HG02884 (cell line): Measurements from ENCODE around the gene TRIM46.
"Not testable (repeated sequence)": the region's sequence is repeated elsewhere in the genome, so short reads cannot be mapped to it uniquely, and the experiment has no call there.

Experiments used
- ATAC-seq: cut with Tn5 transposase; IDR thresholded peaks from one replicate; pipeline ENCODE4 v1.9.1; 2021; ENCODE audit warnings: mild to moderate bottlenecking, moderate library complexity; ENCODE audit not compliant: unreplicated experiment

Gene TRIM46

DNA sequence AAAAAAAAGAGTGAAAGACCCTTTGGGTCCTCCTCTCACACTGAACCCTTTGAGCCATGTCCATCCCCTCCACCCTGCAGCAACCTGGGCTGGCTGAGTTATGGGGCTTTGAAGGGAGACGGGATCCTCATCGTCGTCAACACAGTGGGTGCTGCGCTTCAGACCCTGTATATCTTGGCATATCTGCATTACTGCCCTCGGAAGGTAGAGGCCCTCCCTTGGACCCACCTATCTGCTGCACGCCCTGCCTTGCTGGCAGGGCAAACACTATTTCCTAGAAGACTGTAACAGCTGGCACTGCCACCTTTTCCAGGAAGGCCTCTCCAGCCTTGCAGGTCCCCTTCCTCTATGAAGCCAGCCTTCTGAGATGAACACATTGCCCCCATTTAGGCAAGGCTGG is 36.9 kb upstream of the TRIM46 start:
- no peak for ATAC-seq

DNA sequence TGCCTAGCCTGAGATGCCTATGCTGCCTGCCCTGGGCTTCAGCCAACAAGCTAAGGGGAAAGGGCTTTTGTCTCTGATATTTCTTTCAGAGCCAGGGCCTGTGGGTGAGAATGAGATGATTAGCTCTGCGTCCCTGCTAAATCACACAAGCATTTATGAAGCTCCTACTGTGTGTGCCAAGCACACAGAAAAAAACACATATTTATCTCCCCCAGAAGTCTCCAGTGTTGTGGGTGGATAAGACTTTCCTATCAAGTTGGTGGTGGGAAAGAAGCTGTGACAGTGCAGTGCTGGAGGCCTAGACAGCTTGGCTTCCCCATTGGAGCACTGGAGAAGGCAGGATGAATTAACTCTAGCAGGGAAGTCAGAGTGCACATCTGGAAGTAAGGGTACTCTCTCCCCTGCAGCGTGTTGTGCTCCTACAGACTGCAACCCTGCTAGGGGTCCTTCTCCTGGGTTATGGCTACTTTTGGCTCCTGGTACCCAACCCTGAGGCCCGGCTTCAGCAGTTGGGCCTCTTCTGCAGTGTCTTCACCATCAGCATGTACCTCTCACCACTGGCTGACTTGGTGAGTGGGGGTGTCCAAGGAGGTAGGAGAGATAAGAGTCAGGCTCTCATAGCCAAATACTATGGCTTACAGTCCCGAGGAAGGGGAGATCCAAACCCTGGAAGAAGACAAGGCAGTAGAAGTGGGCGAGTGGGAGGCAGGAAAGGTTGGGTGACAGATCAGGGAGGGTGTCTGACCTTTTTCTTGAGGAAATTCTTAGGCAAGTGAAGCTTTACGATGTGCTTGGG is 36.3 kb upstream of the TRIM46 start:
- ATAC-seq, result no peak

DNA sequence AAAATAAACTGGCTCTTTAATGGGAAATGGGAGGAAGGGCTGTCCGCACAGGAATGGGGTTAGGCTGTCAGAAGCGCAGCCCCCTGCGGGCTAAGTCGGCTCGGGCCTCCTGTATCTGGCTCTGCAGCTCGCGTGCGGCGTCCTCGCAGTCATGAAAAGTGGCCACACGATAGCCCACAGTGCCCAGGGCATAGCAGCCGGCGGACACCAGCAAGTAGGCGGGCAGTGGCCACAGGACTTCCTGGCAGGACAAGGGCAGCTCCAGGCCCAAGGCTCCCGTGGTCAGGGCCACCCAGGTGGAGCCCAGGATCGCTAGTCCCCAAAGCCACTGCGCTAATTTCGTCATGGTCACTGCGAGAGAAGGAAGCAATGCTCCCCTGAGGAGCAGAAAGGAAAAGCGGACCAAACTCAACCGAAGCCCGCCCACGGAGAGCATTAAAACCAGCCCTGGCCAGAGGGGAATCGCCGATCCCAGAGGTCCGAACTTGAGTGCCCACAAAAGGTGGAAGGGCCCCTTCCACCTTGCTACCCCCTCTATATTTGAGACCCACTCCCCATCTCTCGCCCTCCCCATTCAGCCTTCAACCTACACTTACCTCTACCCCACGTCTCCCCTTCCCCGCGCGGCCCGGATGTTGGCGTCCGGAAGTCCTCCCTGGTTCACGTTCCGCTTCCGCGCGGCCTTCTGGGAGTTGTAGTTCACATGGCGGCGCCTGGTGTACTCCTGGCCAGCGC is 33.6 kb upstream of the TRIM46 start, which contains the start of gene DPM3:
TSS of gene DPM3 (minus strand) at position 637 of the 735 bp plus-strand sequence. CDS start at position 346, 291 bp downstream.
- peak; percentile 63 for ATAC-seq

DNA sequence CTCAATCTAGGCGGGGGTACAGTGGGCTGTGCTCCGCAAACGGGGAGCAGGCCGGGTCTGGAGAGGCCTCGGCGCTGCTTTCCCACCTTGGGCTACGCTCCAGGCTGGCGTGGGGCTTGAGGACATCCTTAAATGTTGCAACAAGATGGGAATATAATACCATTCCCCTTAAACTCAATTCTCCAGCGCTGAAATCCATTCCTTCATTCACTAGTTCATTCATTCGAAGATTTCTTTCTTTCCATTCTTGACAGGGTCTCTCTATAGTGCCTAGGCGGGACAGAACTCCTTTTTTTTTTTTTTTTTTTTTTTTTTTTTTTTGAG is 33.1 kb upstream of the TRIM46 start:
- no peak for ATAC-seq

DNA sequence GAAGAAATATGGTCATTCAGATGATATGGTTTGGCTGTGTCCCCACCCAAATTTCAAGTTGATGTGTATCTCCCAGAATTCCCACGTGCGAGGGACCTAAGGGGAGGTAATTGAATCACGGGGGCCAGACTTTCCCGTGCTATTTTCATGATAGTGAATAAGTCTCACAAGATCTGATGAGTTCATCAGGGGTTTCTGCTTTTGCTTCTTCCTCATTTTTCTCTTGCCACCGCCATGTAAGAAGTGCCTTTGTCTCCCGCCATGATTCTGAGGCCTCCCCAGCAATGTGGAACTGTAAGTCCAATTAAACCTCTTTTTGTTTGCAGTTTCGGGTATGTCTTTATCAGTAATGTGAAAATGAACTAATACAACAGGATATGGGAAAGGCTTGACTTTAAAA is 31.9 kb upstream of the TRIM46 start:
- ATAC-seq, result no peak

DNA sequence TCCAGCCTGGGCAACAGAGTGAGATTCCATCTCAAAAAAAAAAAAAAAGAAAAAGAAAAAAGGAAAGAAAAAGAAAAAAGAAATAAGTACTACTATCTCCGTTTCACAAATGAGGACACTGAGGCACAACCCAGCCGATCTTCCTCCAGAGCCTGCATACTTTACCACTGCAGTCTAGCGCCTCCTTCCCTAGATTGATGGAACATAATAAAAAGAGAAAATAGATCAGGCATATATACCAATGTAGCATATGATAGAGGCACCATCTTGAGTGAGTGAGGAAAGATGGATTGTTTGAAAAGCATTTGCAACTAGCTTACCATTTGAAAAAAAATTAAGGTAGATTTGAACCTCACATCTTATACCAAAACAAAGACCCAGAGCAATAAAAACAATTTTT is 28.2 kb upstream of the TRIM46 start:
- no peak for ATAC-seq

DNA sequence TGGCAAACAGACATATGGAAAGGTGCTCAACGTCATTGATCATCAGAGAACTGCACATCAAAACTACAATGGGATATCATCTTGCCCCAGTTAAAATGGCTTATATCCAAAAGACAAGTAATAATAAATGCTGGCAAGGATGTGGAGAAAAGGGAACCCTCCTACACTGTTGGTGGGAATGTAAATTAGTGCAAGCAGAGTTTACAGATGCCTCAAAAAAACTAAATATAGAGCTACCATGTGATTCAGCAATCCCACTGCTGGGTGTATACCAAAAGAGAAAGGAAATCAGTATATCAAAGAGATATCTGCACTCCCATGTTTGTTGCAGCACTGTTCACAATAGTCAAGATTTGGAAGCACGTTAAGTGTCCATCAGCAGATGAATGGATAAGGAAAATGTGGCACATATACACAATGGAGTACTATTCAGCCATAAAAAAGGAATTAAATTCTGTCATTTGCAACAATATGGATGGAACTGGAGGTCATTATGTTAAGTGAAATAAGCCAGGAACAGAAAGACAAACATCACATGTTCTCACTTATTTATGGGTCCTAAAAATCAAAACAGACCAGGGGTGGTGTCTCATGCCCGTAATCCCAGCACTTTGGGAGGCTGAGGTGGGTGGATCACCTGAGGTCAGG is 17.5 kb upstream of the TRIM46 start:
- ATAC-seq, result not testable (repeated sequence)

DNA sequence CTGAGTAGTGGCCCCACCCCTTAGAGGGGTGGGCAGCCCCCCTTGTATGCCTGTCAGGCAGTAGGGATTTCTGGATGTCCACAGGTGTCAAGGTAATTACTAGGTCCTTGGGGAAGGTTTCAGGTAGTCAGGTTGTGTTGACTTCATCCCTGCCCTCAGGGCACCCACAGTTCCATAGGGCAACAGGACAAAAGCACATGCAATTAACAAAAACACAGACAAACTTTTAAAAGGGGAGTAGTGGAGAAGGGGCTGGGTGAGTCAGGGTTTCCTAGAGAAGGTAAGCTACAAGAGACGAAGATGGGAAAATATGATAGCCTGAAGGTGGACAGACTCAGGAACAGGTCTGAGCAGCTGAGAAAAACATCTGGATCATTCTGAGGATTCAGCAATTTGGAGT is 14.7 kb upstream of the TRIM46 start:
- no peak for ATAC-seq

DNA sequence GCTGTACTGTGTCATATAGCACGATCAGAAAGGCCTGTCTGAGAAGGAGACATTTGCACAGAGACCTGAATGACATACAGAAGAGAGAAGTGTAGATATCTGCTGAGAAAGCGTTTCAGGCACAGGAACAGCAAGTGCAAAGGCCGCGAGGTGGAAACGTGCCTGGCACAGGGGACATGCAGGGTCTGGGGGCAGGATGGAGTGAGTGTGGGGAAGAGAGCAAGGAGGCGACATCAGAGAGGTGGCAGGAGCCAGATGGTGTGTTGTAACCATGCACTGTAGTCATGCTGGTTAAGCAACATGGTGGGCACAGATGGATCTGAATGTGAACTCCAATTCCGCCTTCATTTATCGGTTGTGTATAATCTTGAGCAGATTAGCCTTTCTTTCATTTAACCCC is 13.5 kb upstream of the TRIM46 start:
- ATAC-seq, result no peak

DNA sequence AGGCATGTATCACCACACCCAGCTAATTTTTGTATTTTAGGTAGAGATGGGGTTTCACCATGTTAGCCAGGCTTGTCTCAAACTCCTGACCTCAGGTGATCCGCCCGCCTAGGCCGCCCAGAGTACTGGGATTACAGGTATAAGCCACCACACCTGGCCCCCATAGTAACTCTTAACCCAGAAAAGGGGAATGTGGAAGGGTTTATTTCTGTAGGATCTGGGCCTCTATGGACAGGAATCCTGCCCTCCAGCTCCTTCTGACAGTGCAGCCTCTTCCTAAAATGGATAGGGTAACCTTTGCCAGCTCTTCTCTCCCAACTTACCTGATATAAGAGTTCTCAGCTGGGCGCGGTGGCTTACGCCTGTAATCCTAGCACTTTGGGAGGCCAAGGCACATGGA is 11.0 kb upstream of the TRIM46 start:
- not testable (repeated sequence) for ATAC-seq

DNA sequence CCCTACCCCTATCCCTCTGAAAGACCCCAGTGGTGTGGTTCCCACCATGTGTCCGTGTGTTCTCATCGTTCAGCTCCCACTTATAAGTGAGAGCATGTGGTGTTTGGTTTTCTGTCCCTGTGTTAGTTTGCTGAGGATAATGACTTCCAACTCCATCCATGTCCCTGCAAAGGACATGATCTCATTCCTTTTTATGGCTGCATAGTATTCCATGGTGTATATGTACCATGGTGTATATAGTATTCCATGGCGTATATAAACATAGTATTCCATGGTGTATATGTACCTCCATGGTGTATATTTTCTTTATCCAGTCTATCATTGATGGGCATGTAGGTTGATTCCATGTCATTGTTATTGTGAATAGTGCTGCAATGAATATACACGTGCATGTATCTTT is 9.9 kb upstream of the TRIM46 start:
- not testable (repeated sequence) for ATAC-seq

DNA sequence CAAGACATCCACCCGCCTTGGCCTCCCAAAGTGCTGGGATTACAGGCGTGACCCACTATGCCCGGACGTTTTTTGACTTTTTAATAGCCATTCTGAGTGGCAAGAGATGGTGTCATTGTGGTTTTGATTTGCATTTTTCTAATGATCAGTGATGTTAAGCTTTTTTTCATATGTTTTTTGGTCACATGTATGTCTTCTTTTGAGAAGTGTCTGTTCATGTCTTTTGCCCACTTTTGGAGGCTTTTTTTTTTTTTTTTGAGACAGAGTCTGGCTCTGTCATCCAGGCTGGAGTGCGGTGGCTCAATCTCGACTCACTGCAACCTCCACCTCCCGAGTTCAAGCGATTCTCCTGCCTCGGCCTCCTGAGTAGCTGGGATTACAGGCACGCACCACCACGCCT is 9.0 kb upstream of the TRIM46 start:
- ATAC-seq, result not testable (repeated sequence)

DNA sequence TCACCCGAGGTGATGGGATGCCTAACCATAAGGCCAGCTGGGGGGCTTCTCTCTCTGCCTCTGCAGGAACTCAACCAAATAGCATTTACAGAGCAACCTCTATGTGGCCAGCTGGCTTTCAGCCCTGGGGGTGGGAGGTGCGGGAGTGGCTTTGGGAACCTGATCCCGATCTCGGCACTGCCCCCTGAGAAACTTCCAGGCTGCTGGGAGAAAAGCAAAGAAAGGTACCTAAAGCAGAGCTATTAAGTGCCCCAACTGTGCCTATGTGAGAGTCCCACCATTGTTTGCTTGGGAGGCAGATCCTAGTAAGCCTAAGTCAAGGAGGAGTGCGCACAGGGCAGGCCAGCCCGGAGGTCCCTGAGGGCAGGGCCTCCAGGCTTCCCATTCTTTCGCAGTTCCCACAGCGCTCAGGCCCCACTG is 7.6 kb upstream of the TRIM46 start:
- ATAC-seq, result no peak

DNA sequence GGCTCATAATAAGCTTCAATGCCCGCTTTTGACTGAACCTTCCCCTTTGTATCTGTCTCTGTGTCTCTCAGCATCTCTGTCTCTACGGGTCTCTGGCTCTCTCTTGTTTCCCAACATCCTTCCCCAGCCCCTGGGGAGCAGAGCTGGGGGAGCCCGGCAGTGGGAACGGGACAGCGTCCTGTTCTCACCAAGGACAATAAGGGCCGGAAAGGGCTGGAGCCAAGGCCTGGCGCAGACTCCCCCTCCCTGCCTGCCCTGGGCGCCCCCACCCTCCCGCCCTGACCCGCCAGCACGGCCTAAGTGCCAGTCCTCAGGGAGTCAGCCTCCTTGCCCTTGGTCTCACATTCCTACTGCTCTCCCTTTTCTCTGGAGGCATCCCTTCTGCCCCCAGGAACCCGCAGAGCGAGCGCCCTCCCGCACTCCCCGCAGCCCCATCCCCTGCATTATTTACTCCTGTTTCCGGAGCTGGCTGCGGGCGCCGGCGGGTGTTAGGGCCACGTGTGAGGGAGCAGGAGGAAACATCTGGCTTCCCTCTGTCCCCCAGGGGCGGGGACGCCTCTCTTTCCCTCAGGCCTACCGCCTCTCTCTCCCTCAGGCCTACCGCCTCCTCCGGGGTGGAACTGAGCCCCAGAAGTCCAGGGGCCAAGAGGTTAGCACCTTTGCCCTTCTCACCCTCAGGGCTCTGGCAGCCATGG is 7.0 kb upstream of the TRIM46 start:
- no peak for ATAC-seq

DNA sequence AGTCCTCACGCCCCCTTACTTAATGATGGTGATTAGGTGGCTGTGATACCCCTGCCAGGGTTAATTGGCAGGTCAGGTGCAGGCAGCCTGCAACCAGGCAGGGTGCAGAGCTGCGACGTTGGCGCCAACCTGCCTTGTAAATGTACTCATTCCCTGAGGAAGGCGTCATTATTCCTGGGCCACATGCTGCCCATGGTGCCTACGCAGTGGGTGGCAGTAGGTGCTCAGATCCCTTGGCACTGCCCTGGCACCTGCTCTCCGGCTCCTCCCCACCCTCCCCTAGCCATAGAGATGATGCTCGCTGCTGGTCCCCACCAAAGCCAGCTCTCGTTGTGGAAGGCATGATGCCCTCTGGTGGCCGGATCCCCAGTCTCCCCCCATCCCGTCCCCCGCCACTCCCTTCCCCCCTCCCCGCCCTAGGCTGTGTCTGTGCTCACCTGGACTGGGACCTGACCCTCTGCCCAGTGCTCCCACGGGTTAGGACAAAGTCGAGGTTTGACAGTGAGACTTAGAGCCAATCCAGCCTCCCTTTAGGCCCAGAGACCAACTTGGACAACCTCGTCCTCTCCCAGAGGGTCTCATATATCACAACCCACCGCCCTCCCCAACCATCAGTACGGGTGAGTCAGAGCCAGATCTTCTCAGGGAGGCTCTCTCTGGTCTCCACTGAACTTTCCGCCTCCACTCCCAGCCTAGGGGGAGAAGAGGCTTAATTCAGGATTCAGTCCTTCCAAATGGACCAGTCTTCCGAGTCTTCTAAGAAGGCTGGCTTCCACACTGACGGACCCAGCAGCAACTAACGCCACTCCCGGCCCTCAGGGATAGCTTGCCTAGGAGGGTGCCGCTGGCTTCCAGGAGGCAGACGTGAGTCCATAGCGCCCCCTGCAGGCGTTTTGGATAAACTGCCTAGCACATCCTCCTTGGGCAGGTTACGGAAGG is 6.2 kb upstream of the TRIM46 start:
- no peak for ATAC-seq

DNA sequence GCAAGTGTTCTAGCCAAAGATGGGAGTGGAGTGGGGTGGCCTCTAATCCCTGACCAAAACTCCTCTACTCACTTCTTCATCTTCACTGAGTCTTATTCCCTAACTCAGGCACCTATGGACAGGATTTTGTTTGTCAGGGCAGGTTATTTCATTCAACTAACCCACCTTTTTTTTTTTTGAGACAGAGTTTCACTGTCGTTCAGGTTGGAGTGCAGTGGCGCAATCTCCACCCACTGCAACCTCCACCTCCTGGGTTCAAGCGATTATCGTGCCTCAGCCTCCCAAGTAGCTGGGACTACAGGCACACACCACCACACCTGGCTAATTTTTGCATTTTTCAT is 5.6 kb upstream of the TRIM46 start:
- ATAC-seq, result not testable (repeated sequence)

DNA sequence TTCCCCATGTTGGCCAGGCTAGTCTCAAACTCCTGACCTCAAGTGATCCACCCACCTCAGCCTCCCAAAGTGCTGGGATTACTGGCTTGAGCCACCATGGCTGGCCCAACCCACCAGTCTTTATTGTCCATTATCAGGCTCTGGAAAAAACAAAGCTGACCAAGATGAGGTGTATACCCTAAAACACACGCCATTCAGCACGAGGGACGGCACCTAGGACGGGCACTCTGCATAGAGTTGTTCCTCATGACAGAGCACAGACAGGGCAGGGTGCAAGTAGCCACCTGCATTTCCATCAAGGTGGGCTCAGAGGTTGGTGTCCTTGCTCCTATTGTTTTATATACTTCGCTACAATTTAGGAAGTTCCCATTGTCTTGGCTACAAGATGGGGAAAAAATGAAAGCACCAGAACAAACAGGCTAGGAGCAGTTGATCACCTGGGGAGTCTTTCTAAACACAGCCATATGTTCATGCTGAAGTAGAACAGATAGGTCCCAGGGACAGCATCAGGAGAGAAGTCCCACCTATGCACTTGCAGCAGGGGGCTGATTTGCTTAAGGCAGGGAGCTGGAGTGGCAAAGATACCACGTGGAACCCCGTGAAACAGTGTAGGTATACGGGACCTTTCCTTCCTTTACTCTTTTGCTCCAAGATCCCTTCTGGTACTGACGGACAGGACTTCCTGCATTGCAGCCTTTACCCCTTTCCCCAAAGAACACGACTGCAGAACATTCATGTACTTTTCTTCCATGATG is 5.0 kb upstream of the TRIM46 start:
- no peak for ATAC-seq

DNA sequence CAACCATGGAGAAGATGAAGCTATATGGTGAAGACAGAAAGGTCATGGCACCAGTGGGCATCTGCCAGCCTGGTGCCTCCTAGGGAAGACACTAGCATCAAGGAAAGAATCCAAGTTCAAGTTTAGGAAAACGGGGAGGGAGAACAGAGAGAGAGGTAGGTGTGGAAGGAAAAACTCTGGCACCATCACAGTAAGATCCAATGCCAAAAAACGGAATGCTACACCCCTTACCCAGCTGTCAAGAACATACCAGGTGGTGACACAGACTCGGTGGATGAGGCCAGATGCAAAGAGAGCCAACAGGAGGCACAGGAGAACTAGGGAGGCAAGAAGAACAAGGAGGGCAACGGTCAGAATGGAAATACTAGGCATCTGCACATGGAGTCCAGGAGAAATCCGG is 4.1 kb upstream of the TRIM46 start:
- ATAC-seq, result no peak

DNA sequence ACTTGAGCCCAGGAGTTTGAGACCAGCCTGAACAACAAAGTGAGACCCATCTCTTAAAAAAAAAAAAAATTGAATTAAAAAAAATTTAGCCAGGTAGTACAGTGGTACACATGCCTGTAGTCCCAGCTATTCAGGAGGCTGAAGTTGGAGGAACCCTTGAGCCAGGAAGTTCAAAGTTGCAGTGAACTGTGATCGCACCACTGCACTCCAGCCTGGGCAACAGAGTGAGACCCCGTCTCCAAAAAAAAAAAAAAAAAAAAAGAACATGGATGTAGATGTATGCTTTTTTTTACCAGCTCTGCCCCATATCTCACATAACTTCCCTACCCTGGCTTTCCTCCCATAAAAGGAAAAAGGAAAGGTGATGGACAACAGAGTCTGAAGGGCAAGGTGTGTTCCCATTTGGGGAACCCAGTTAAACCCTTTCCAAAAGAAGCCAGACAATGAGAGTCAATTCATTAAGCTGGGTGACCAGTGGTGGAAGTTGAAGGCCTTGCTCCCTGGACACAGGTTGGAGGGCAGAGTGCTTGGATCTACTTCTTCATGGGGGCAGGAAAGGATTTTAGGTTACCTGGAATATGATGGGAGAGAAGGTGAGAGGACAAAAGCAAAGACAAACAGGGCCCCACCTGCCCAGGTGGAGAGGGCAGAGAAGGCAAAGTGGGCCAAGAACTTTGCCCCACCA is 3.4 kb upstream of the TRIM46 start:
- ATAC-seq, result no peak
